Esophagus squamous epithelium (tissue), 5 donors: Measurements from ENCODE around the gene SEMA3F. TPM values are rescaled to one million over a fixed set of nuclear protein-coding genes. Genes with fewer than 3 reads are reported as not detected.

Experiments used
- DNase-seq: peaks from one replicate; lab custom pipeline; 2025; lab: John Stamatoyannopoulos, UW
- H3K27ac ChIP-seq, 4 donors: fragments of 200-600 bp; sonication (generic); one replicate each; pipeline ENCODE4 v1.5.1; 2016 to 2019; ENCODE audit warnings: mild to moderate bottlenecking in 1 of 4
- H3K27me3 ChIP-seq, 4 donors: fragments of 200-600 bp; sonication (generic); 1 replicate in 3 of 4; 2 replicates in 1 of 4; pipeline versions ENCODE4 v1.5.1 to v1.6.0; 2017 to 2021; ENCODE audit warnings: antibody characterized with exemption in 1 of 4
- H3K36me3 ChIP-seq, 3 donors: fragments of 200-600 bp; sonication (generic); one replicate each; pipeline ENCODE4 v1.5.1; 2016 to 2019
- H3K4me1 ChIP-seq, 3 donors: fragments of 200-600 bp; sonication (generic); one replicate each; pipeline ENCODE4 v1.5.1; 2017 to 2019
- H3K4me3 ChIP-seq, 4 donors: fragments of 200-600 bp; sonication (generic); 1 replicate in 3 of 4; 2 replicates in 1 of 4; pipeline ENCODE4 v1.5.1; 2016 to 2019; ENCODE audit warnings: mild to moderate bottlenecking in 2 of 4, moderate library complexity in 1 of 4
- H3K9me3 ChIP-seq, 3 donors: fragments of 200-600 bp; sonication (generic); one replicate each; pipeline ENCODE4 v1.5.1; 2016 to 2019
- POLR2A ChIP-seq, 4 donors: fragments of 450-650 bp; IDR thresholded peaks; one replicate each; pipeline ENCODE4 v1.6.1; 2017; ENCODE audit warnings: antibody characterized with exemption in 4 of 4, mild to moderate bottlenecking in 4 of 4, moderate library complexity in 3 of 4
- WGBS, 2 donors: methylation state at CpG; one replicate each; pipeline ENCODE4 v1.1.5; 2018; 5-methylcytosine and 5-hydroxymethylcytosine counted together
- intact Hi-C: fragments of 100-400 bp; cut with DNase I; formaldehyde crosslinking; loops from one replicate; pipeline ENCODE4 v1.15.0; 2022
- total RNA-seq, 4 donors: library from RNA; depleted of rRNA; stranded (reverse); fragments of >200 nt; gene quantifications; one replicate each; pipeline ENCODE4 v1.1.0, GENCODE V29; 2016
- TF ChIP-seq, protein P1 (sequence below), 6 experiments: fragments of 450-650 bp in 4 of 6; fragments of 200-600 bp in 2 of 6; sonication (generic) in 2 of 6; IDR thresholded peaks; one replicate each; pipeline ENCODE4 v1.5.1; 2016 to 2019; ENCODE audit warnings: antibody characterized with exemption in 6 of 6, mild to moderate bottlenecking in 4 of 6, moderate library complexity in 4 of 6
- donor health status: DM: yes; HTN: yes; CAD: no.

SEMA3F gene
- total RNA-seq, 4 donors from 2014 or later: 56.8 to 146 (median 109) TPM

- intact Hi-C loops: no loop called here
Measured at GRCh38 chr3:50122661-50123391, 32.3 kb upstream of the SEMA3F start.

GRCh38 chr3:50123394-50124051 is 31.6 kb upstream of the SEMA3F start:
- no peak for DNase-seq
- no peak for TF ChIP-seq POLR2A (IDR thresholded peaks at IDR 0.05)
- TF ChIP-seq, protein P1, sequence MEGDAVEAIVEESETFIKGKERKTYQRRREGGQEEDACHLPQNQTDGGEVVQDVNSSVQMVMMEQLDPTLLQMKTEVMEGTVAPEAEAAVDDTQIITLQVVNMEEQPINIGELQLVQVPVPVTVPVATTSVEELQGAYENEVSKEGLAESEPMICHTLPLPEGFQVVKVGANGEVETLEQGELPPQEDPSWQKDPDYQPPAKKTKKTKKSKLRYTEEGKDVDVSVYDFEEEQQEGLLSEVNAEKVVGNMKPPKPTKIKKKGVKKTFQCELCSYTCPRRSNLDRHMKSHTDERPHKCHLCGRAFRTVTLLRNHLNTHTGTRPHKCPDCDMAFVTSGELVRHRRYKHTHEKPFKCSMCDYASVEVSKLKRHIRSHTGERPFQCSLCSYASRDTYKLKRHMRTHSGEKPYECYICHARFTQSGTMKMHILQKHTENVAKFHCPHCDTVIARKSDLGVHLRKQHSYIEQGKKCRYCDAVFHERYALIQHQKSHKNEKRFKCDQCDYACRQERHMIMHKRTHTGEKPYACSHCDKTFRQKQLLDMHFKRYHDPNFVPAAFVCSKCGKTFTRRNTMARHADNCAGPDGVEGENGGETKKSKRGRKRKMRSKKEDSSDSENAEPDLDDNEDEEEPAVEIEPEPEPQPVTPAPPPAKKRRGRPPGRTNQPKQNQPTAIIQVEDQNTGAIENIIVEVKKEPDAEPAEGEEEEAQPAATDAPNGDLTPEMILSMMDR (IDR thresholded peaks at IDR 0.05): no peak
- intact Hi-C loops: no loop called here
- Histone ChIP-seq H3K36me3 (peaks cover 11 to 26% (median 19%) of the 10 kb centered on the region in 3 donors), H3K27me3 (no peaks in the 10 kb centered on the region), H3K9me3 (no peaks in the 10 kb centered on the region), H3K27ac (peak overlapping the region in 3 of 4 donors; percentile 28 to 40 (median 29)), H3K4me1 (peaks cover 29 to 61% (median 35%) of the 10 kb centered on the region in 3 donors), H3K4me3 (no peak overlapping the region)
- 31% methylated on average over 3 of the region's 4 CpGs; no CpG with 5 or more reads in 1 of the 2 donors for WGBS, 2 donors

More at GRCh38 chr3:50122661-50123391, 32.3 kb upstream of the SEMA3F start:
- TF ChIP-seq, protein P1 (IDR thresholded peaks at IDR 0.05): no peak
- TF ChIP-seq POLR2A (IDR thresholded peaks at IDR 0.05): no peak
- Histone ChIP-seq H3K9me3 (no peaks in the 10 kb centered on the region), H3K4me1 (peaks cover 29 to 61% (median 35%) of the 10 kb centered on the region in 3 donors), H3K27me3 (no peaks in the 10 kb centered on the region), H3K4me3 (no peak overlapping the region), H3K27ac (peak overlapping the region in 2 of 4 donors; percentile 40 to 51), H3K36me3 (peaks cover 18 to 33% (median 26%) of the 10 kb centered on the region in 3 donors)
- WGBS, 2 donors: 66 to 69% methylated on average over 8 to 10 of the region's 14 CpGs
- DNase-seq: no peak

DNA sequence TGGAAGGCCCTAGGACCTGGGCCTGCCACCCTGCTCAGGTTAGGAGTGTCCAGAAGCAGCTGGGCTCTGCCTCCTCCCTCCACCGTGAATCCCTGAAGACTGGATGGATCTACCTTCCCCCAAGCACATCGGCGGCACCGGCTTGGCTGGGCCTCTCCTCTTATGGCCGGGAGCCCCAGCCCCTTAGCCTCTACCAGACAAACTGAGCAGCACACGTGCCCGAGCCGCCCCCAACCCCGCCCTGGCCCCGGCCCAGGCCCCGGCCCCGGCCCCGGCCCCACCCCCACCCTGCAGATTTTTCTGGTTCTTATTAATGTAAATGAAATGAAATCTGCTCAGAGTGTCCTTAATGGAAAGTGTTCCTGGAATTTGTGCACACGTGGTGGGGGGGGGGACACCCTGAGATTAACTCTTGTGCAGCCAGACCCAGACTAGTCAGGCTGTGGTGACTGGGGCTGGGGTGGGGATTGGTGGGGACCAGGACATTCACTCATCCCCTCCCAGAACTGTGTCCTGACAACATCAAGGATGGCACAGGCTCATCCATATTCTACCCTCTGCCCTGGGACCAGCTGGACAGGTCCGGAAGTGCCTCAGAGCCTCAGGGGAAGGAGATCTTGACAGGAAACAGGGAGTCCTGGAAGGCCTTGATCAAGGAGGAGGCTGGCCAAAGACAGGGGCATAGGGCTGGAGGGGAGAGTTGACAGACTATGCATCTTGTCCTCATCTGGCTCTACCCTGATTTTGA is 30.9 kb upstream of the SEMA3F start:
- DNase-seq: no peak
- Histone ChIP-seq H3K4me3 (no peak overlapping the region), H3K27ac (peak overlapping the region in 3 of 4 donors; percentile 28 to 40 (median 29)), H3K4me1 (peaks cover 29 to 61% (median 35%) of the 10 kb centered on the region in 3 donors), H3K27me3 (no peaks in the 10 kb centered on the region), H3K9me3 (no peaks in the 10 kb centered on the region), H3K36me3 (peaks cover 5 to 19% (median 14%) of the 10 kb centered on the region in 3 donors)
- TF ChIP-seq, protein P1 (IDR thresholded peaks at IDR 0.05): no peak
- TF ChIP-seq POLR2A (IDR thresholded peaks at IDR 0.05): no peak
- intact Hi-C loops: no loop called here
- WGBS, 2 donors: 30 to 38% methylated on average over 2 to 7 of the region's 15 CpGs

GRCh38 chr3:50124800-50125178 is 30.3 kb upstream of the SEMA3F start:
- Histone ChIP-seq H3K27me3 (no peaks in the 10 kb centered on the region), H3K4me3 (no peak overlapping the region), H3K4me1 (peaks cover 29 to 61% (median 35%) of the 10 kb centered on the region in 3 donors), H3K9me3 (no peaks in the 10 kb centered on the region), H3K36me3 (peaks cover 5 to 14% (median 9%) of the 10 kb centered on the region in 3 donors), H3K27ac (no peak overlapping the region)
- no peak for DNase-seq
- intact Hi-C loops: no loop called here
- no peak for TF ChIP-seq POLR2A (IDR thresholded peaks at IDR 0.05)
- TF ChIP-seq, protein P1 (IDR thresholded peaks at IDR 0.05): no peak
- 60% methylated on average over 2 of the region's 12 CpGs; no CpG with 5 or more reads in 1 of the 2 donors for WGBS, 2 donors
